Fibroblast of skin of back (primary cell): ENCODE measurements around the gene KDM4B.

Source experiments
- DNase-seq: peaks from one replicate; pipeline ENCODE4 v3.0.0-alpha.2; 2013

The KDM4B gene

DNA sequence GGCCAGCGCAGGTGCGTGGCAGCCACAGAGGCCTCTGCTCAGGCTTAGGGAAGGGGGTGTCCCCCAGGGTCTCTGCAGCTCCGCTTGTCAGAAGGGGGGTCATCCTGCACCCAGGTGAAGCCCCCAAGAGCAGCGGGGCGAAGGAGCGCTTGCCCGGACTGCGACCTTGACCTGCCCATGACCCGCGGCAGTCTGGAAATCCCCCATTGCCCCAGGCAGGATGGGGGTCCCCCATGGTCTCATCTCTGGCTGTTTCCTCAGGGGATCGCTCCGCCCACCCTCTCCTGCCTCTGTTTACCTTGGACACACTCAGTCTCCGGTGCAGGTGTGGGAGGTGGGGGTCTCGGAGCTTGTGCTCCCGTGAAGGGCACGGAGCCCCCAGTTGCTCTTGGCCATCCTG is 82.7 kb downstream of the KDM4B start:
- no peak for DNase-seq

DNA sequence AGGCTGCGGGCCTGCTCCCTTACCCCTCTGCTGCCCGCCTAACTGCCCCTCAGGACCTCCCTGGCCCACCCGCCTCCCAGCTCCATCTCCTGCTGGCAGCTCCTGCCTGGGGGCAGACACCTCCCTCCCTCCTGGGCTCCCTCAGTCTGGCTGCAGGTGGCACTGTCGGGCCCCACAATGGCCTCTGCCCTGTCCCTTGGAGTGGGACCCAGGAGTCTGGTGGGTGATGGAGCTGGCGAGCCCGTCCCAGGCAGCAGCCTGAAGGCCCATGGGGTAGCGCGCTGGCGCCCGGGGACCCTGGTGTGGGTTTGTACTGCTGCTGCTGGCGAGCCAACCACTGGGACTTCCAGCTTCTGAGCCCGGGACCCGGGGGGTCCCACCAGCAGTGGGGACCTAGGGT is 83.6 kb downstream of the KDM4B start:
- no peak for DNase-seq

DNA sequence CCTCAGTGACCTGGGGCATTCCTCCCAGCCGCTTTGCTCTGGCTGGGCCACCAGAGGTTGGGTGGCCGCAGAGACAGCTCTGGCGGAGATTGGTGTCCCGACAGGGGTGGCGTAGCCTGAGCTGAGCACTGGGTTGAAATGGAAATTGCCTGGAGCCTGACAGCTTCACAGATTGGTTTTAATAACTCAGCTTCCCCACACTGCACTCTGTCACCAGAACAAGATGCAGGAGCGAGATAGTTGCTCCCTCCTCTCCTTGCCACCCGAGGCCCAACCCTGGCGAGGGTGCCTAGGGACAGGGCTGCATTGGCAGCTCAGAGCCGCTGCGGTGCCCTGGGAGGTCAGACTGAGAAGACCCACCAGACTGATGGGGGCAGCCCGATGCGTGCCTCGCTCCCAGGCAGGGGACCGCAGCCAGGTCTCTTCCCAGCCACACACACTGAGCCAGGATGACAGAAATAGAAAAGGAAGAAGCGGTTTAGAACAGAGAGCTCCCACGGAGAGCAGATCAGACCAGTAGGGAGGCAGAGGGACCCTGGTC is 84.1 kb downstream of the KDM4B start:
- DNase-seq = no peak

DNA sequence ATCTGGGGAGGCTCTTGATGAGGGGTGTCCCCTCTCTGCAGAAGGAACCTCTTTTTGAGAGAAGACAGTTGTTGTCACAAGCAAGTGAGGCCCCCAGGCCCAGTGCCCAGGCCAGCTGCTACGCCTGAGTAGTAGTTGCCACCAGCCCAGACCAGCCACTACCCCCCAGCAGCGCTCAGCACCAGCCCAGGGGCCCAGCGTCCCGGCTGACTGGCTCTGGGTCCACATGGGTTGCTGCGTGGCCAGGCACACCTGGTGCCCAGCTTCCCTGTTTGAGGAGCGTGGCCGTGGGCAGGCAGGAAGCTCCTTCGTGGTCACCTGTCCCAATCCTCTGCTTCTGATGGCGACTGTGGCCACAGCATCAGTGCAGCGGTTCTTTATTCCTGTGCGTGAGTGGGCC is 84.7 kb downstream of the KDM4B start:
- DNase-seq = no peak

DNA sequence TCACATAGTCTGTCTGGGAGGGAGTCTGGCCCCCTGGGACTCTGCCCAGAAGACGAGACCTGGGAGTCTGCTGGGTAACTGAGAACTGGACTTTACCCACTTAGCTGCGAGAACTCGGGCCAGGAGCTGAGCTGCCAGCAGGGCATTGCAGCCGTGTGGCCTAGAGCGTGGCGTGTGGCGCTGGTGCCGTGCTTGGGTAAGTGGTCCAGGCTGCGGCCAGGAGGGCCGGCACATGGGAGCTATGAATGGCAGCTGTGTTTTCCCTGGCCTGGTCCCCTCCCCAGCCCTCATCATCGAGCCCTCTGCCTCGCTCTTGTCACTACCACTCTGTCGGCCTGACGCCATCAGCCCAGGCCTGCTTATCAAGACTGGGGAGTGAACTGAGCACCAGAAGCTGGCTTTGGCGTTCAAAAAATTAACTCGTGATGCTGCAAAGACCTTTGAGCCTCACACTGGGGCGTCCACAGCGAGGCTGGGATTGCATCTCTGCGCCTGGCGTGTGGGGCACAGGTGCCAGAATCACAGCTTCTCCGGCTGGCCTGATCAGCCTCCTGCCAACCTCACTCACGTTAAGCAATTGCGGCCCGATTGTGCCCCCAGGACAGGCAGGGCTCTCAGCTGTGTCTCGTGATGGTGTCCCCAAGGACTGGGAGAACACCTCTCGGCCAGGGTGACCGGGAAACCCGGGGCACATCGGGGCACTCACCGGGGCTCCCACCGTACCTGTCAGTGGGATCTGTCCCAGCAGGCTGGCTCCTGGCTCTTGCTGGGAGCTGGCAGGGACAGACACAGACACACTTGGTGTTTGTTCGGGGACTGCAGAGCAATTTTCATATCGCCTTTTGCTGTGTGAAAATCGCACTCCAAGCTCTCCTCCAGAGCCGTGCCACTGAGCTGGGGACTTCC is 85.9 kb downstream of the KDM4B start:
- no peak for DNase-seq

DNA sequence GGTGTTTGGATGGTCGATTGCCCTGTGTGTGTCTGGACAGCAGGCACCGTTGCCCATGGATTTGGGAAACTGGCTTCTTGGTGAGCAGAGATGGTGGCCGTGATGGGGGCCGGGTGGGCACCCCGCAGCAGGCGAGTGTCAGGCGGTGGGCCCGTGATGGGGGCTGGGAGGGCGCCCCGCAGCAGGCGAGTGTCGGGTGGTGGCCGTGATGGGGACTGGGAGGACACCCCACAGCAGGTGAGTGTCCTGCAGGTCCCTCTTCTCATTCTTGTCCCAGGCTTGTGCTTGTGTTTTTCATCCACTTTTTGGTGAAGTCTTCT is 86.5 kb downstream of the KDM4B start:
- no peak for DNase-seq

DNA sequence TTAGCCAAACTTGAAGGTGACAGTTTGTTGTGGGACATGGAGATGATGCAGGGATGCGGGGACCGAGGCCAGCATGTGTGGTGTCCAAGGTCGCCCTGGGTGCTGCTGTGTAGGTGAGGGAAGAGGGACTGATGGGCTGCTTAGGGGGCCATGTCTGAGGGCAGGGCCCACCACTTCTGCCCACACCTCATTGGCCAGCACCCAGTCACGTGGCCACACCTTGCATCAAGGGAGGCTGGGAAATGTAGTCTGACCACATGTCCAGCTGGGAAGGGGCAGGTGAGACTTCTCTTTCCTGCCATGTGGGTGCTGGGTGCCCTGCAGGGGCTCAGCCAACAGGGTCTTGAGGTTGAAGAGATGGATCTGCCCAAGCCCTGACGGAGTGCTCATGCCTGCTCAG is 88.9 kb downstream of the KDM4B start:
- no peak for DNase-seq

DNA sequence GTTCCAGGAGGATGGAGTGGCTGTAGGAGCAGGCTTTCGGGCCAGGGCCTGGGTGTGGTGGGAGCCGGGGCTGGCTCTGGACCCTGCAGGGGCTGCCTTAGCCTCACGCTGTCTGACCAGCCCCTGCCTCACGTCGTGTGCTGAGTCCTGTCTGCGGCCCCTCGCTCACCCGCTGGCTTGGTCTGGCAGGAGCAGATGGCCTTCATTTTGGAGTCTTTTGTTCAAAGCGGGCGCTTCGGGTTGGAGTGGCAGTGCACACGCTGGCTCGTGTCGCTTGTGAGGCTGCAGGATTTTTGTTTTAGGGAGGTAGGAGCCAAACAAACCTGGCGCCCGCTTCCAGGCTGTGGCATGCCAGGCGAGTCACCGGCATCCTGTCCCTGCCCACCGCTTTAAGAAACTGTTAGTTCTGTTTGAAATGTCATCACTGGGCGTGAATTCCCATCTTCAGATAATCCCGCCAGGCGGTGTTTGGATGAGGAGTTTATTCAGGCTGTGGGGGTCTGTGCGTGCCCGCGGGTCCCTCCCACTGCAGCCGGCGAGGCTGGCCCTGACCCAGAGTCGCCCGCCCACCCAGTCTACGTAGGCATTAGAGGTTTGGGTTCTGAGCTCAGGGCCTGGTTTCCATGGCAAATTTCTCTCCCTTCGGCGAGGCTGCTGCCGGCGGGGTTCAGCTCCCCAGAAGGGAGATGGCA is 89.8 kb downstream of the KDM4B start:
- peak; percentile 67 for DNase-seq

DNA sequence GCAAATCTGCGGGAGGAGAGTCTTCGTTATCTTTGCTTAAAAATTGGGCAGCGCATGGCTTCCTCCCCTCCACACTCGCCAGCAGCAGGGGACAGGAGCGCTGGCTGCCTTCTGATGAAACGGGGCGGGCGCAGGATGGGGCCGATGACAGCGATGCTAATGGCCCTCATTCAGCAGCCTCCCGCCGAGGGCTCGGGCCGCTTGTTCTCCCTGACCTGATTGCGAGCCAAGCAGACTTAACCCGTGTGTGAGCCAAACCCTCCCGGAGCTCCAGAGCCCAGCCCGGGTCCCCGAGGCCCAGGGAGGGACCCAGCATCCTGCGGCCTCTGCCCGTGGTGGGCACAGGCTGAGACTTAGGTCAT is 90.3 kb downstream of the KDM4B start:
- no peak for DNase-seq

DNA sequence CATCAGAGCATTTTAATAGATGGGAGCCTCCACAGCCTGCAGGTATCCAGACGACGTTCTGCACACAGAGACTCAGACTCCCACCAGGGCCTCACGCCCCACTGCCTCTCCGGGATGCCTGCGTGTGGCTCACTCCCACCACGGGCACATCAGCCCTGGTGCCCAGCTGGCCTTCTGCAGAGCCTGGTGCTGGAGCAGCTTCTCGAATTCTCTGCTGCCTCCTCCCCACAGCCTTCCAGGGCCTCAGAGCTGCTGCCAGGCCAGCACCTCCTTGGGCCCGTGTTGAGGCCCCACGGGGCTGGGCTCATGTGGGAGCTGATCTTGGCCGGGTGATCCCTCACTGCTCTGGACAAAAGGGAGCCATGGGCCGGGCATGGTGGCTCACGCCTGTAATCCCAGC is 90.9 kb downstream of the KDM4B start:
- DNase-seq = no peak

DNA sequence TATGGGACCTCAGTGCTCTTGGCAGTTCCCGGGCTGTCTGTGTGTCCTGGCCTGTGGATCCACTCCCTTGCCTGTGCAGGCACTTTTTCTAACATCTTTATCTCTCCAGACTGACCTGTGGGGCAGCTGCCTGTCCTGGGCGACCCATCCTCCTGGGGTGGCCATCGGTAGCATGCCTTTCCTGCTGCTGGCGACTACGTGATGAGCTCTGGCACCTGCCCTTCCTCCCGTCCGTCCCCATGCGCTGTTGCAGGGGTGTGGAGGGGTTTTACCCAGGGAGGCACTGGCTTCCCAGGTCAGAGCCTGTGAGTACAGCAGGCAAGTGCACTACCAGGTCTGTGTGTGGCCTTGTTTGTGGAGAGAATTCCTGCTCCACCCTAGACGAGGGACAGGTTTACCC is 93.3 kb downstream of the KDM4B start:
- DNase-seq = no peak

DNA sequence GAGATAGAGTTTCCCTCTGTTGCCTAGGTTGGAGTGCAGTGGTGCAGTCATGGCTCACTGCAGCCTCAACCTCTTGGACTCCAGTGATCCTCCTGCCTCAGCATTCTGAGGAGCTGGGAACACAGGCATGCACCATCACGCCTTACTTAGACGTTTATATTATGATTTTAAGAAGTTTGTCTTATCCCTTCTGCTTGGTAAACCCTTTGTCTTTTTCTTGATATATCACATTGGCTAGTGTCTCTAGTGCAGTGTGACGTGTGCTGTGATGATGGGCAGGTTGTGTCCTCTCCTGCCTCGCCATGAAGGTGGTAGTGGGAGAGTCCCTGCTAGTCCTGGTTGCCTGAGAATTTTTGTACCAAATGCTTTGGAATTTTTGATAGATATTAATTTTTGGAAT is 93.9 kb downstream of the KDM4B start:
- no peak for DNase-seq

DNA sequence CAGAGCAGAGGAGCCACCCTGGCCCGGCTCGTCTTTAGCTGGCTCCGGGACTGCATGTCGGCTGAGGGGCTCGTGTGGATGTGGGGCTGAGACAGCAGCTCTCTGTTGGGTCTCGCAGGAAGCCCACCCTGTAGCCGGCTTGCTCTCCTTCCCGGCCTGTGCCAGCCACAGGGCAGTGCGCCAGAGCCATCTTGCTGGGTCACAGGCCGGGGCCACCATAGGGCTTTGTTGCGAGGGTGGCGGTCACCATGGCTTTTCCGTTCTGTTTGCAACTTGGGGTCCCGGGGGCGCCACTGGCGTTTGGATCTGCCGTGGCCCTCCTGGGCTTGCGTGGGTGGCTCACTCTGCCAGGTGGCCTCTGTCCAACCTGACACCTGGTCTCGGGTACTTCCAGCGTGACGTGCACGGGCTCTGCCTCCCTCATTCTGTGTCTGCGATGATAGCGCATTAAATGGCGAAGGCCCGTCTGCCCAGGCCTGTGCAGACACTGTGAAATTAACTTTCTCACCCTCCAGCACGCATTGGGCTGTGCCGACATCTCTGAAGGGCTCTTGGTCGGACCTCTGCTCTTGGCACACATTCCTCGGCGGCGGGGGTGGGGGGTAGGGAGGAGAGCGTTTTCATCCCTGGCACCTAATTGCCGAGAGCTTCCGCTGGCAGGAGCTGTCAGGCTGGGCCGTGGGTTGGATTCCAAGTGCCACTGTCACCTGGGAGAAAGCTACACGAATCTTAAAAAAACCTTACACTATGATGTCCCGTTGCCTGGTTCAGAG is 95.1 kb downstream of the KDM4B start:
- no peak for DNase-seq

DNA sequence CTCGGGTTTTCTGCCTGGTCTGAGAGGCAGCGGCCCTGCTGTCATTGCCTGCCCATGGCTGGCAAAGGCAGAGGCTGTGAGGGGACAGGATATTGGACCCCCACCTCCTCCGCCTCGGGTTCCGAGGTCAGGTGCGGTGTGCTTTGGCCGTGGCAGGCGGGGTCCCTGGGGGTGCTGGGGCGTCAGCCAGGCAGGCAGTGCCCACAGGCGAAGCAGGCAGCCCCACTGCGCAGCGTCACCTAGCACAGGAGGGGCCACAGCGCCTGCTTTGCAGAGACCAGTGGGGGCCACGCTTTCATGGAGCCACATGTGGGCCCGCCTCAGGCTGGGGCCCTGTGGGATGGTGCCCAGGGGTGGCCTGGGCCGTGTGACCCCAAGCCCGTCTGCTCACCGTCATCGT is 96.0 kb downstream of the KDM4B start:
- no peak for DNase-seq

DNA sequence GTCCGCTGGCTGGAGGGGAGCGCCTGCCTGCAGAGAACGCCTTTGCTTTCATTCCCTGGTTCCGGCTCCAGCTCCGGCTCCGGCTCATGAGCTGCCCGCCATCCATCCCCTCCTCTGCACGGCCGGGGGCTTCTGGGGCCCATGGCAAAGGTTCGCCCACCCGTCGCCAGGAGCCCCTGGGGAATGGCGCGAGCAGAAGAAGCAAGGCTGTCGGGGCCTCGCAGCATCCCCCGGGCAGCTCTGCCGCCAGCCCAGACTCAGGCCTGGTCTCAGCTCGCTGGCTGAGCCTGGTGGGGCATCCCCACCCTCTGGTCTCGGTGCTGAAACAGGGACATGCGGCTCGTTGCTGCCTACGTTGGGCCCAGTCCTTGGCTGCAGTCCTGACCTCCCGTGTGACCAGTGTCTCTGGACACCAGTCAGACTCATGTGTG is 96.8 kb downstream of the KDM4B start:
- DNase-seq = no peak

DNA sequence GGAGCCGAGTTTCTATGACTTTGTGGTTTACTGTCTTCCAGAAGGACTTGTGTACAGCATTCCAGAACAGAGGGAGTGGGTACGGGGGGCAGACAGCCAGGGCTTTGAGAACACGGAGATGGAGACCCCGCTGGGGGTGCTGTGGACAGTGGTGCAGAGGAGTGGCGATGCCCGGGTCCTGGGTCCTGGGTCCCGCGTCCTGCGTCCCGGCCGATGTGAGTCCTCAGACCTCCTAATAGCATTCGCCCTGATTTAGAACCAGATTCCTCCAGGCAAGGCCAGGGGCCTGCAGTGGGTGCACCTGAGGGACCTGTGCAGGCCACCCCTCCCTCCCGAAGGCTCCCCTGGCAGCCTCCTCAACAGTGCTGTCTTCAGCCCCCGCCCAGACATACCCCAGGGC is 97.9 kb downstream of the KDM4B start:
- DNase-seq = no peak

DNA sequence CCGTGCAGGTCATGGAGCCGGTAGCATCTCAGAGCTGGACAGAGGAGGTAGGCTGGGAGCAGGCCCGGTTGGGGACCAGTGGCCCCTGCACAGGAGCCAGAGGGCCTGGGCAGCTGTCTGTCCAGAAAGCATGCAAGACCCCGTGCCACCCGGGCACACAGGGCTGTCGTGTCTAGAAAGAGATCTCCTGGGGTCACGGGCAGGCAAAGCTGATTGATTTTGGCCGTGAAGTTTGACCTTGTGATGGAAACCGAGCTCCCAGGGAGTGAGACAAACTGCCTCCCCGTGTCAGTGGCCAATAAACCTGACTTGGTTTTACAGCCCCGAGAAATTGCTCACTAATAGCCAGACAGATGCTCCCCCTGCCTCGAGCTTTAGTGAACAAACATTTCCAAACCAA is 98.8 kb downstream of the KDM4B start:
- no peak for DNase-seq

DNA sequence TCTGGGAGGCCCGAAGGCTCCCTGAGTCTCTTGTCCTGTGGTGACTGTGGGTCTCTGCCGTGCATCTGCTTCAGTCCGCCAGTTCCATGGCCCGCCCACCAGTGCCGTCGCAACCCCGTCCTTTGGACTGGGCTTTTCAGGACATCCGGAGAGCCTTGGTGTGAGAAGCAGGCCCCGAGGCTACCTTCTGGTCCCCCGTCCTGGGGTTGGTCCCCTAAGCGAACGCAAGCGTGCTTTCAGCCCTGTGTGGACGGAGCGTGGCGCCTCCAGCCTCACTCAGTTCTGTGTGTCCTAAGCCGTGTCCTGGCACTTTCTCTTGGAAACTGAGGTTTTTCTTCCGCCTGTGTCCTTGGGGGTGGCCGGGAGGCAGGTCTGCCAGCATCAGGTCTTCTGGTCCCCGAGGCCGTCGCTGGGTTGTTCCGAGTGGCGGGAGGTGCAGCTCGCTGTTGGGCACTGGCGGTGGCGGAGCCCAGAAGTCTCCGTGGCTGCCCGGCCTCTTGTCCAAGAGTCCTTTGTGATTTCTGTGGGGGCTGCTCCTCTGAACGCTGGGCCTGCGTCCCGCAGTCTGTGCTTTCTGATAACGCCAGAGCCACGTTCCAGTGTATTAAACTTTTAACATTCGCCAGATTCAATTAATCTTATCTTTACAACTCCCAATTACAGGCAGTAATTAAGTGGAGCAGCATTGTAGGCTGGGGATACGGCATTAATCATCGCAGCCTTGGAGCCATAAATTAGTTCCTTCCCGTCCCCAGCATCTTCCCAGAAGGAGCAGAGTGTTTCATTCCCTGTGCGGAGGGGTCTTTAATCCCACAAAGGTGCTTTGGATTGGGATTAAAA is 99.5 kb downstream of the KDM4B start:
- no peak for DNase-seq

DNA sequence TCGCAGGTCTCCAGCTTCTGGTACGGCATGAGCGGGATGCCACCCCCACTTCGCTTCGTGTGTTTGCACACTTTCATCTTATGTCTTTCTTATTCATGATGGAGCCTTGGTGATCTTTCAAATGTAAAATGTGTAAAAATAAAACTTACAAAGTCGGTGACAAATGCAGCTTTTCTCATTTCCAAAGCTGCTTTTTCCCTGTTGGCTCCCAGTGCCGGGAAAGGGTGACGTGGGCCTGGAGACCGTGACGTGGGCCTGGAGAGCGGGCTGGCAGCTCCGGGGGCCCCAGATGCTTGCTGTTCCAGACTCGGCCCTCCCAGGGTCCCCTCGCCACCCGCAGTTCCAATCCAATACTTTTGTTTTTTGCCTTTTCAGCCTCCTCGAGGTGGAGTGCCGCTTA is 101.4 kb downstream of the KDM4B start:
- no peak for DNase-seq

DNA sequence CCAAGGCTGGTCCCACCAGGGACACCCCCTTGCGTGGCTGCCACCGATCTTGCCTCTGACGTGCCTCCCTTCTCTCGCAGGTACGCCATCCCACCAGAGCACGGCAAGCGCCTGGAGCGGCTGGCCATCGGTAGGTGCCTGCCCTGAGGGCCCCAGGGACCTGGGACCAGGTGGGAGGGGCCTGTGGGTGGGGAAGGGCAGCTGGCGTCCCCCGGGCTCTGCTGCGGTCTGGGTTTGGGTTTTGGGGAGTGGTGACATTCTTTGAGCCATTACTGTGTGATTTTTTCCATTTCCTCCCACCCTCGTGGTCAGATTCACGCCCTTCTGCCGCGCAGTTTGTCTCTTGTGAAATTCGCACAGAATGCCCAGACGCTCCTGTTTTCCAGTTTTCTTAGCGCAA is 102.0 kb downstream of the KDM4B start:
- DNase-seq = no peak

DNA sequence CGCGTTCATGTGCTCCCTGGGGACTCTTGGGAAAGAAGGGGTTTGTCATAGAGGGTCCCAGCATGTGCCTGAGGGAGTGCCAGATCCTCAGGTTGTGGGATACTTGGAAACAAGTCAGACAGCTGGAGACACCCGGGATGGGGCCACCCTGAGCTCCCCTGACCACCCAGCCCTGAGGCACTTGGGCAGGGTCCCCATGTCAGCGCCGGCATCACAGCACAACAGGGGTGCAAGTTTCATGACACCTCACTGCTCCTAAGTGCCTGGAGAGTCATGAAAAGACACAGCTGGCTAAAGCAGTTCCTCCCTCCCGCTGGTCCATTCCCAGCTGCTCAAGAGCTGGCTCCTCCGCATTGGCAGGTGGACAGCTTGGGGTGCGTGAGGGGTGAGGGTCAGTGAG is 102.7 kb downstream of the KDM4B start:
- no peak for DNase-seq

DNA sequence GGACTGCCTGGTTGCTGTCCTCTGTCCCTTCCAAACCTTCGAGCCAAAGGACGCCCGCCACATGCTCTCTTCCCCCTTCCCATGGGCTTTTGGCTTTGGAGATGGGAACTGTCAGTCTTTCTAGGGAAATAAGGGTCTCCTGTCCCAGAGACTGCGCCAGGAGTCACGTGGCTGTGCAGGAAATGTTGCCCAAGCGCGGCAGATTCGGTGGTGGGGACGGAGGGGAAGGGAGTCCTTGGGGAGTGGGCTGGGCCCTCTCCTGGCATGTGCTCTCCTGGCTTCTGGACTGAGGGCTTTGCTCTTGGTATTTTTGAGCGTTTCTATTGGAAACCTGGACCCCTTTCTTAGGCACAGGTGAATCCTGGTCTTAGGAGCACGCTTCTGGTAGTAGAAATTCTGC is 103.2 kb downstream of the KDM4B start:
- no peak for DNase-seq
